Effector memory CD4-positive, alpha-beta T cell (primary cell): ENCODE data around the gene NLRC3.

ENCODE experiments used
- DNase-seq, 3 donors: peaks; one replicate each; pipeline ENCODE4 v3.0.0-alpha.2; 2020
- H3K27ac ChIP-seq: 2 replicates; pipeline ENCODE4 v1.7.0; 2013; ENCODE audit warnings: mild to moderate bottlenecking, low read length, moderate library complexity; ENCODE audit not compliant: insufficient read depth, poor library complexity, severe bottlenecking
- H3K27me3 ChIP-seq: replicated peaks from 2 replicates; pipeline ENCODE4 v1.7.0; 2013; ENCODE audit warnings: mild to moderate bottlenecking, low read length; ENCODE audit not compliant: insufficient read depth, control insufficient read depth, poor library complexity, severe bottlenecking
- H3K36me3 ChIP-seq: 2 replicates; pipeline ENCODE4 v1.7.0; 2013; ENCODE audit warnings: mild to moderate bottlenecking, low read length, moderate library complexity; ENCODE audit not compliant: control insufficient read depth, insufficient read depth
- H3K4me1 ChIP-seq: 2 replicates; pipeline ENCODE4 v1.7.0; 2013; ENCODE audit warnings: low read length, mild to moderate bottlenecking; ENCODE audit not compliant: control insufficient read depth, insufficient read depth, poor library complexity, severe bottlenecking
- H3K4me3 ChIP-seq: 2 replicates; pipeline ENCODE4 v1.7.0; 2013; ENCODE audit warnings: low read length, low read depth, mild to moderate bottlenecking; ENCODE audit not compliant: insufficient read depth, poor library complexity, severe bottlenecking
- H3K9me3 ChIP-seq: 2 replicates; pipeline ENCODE4 v1.7.0; 2013; ENCODE audit warnings: mild to moderate bottlenecking, low read length, moderate library complexity; ENCODE audit not compliant: control insufficient read depth

Gene NLRC3

GRCh38 chr16:3550851-3551847 is 26.1 kb downstream of the NLRC3 start:
- Histone ChIP-seq H3K4me3 (no peak overlapping the region), H3K36me3 (peaks cover 82% of the 10 kb centered on the region), H3K27ac (no peak overlapping the region), H3K4me1 (no peaks in the 10 kb centered on the region), H3K27me3 (no peaks in the 10 kb centered on the region), H3K9me3 (no peaks in the 10 kb centered on the region)
- DNase-seq: no peak

- H3K36me3 ChIP-seq: peaks cover 84% of the 10 kb centered on the region
- no peaks in the 10 kb centered on the region for H3K27me3 ChIP-seq
- no peak for DNase-seq
- H3K4me3 ChIP-seq: no peak overlapping the region
- no peaks in the 10 kb centered on the region for H3K4me1 ChIP-seq
- H3K27ac ChIP-seq: no peak overlapping the region
- no peaks in the 10 kb centered on the region for H3K9me3 ChIP-seq
These were observed 27.3 kb downstream of the NLRC3 start for GRCh38 chr16:3549906-3550305.

GRCh38 chr16:3548859-3549258 is 28.3 kb downstream of the NLRC3 start:
- DNase-seq: no peak
- peaks cover 78% of the 10 kb centered on the region for H3K36me3 ChIP-seq
- H3K9me3 ChIP-seq: no peaks in the 10 kb centered on the region
- H3K4me1 ChIP-seq: no peaks in the 10 kb centered on the region
- no peaks in the 10 kb centered on the region for H3K27me3 ChIP-seq
- no peak overlapping the region for H3K4me3 ChIP-seq
- H3K27ac ChIP-seq: no peak overlapping the region

- Histone ChIP-seq H3K4me3 (no peak overlapping the region), H3K4me1 (no peaks in the 10 kb centered on the region), H3K36me3 (peaks cover 78% of the 10 kb centered on the region), H3K27me3 (no peaks in the 10 kb centered on the region), H3K27ac (no peak overlapping the region), H3K9me3 (no peaks in the 10 kb centered on the region)
- no peak for DNase-seq
These were observed 28.8 kb downstream of the NLRC3 start for GRCh38 chr16:3548445-3548844.

- H3K27me3 ChIP-seq: no peaks in the 10 kb centered on the region
- no peaks in the 10 kb centered on the region for H3K9me3 ChIP-seq
- H3K36me3 ChIP-seq: peaks cover 78% of the 10 kb centered on the region
- H3K4me3 ChIP-seq: no peak overlapping the region
- H3K27ac ChIP-seq: no peak overlapping the region
- no peak for DNase-seq
- H3K4me1 ChIP-seq: no peaks in the 10 kb centered on the region
These were observed 30.1 kb downstream of the NLRC3 start for GRCh38 chr16:3546986-3547682.

GRCh38 chr16:3542601-3543373 is 34.4 kb downstream of the NLRC3 start:
- H3K27me3 ChIP-seq: no peaks in the 10 kb centered on the region
- H3K36me3 ChIP-seq: peaks cover 60% of the 10 kb centered on the region
- no peak overlapping the region for H3K4me3 ChIP-seq
- H3K4me1 ChIP-seq: no peaks in the 10 kb centered on the region
- DNase-seq: no peak
- H3K27ac ChIP-seq: no peak overlapping the region
- H3K9me3 ChIP-seq: no peaks in the 10 kb centered on the region

- Histone ChIP-seq H3K4me3 (no peak overlapping the region), H3K36me3 (peaks cover 55% of the 10 kb centered on the region), H3K4me1 (no peaks in the 10 kb centered on the region), H3K27me3 (no peaks in the 10 kb centered on the region), H3K27ac (no peak overlapping the region), H3K9me3 (no peaks in the 10 kb centered on the region)
- no peak for DNase-seq
These were observed 35.6 kb downstream of the NLRC3 start for GRCh38 chr16:3541527-3542155.

- no peak overlapping the region for H3K27ac ChIP-seq
- DNase-seq: no peak
- no peak overlapping the region for H3K4me3 ChIP-seq
- no peaks in the 10 kb centered on the region for H3K4me1 ChIP-seq
- H3K36me3 ChIP-seq: peaks cover 50% of the 10 kb centered on the region
- H3K27me3 ChIP-seq: no peaks in the 10 kb centered on the region
- no peaks in the 10 kb centered on the region for H3K9me3 ChIP-seq
These were observed 39.0 kb downstream of the NLRC3 start for GRCh38 chr16:3538222-3538621.

GRCh38 chr16:3536851-3537250 is 40.4 kb downstream of the NLRC3 start:
- no peaks in the 10 kb centered on the region for H3K4me1 ChIP-seq
- H3K4me3 ChIP-seq: no peak overlapping the region
- H3K27ac ChIP-seq: no peak overlapping the region
- H3K27me3 ChIP-seq: no peaks in the 10 kb centered on the region
- no peak for DNase-seq
- H3K9me3 ChIP-seq: no peaks in the 10 kb centered on the region
- H3K36me3 ChIP-seq: peaks cover 45% of the 10 kb centered on the region
